Measurements from ENCODE around the gene PJA1. TPM values are rescaled to one million over a fixed set of nuclear protein-coding genes. Genes with fewer than 3 reads are reported as not detected.

PJA1 gene
- polyA plus RNA-seq, 2 of the 4 experiments (the other 2 are of a cell fraction): 19.6 to 20.2 TPM

DNA sequence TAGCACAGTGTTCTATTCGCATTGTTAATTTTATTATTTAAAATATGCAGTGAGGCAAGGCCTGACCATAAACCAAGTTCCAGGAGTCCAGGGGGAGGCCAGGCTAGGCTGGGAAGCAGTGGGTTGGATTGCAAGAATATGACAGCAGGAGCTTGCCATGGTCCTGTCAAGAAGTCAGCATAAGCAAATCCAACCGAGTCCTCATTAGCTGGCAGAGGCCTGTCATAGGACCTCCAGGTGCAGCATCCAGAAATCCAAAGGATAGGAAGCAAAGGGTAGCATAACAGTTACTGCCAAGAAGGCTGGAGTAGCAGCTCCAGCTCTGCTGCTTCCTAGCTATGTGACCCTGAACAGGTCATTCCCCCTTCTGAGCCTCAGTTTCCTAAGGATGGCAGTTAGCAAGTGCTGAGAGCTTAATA is 13.4 kb downstream of the PJA1 start:
- Histone ChIP-seq H3K27ac (no peak overlapping the region), H3K4me1 (peaks cover 15% of the 10 kb centered on the region; the same call in 2 of the 3 replicates), H3K9me3 (no peaks in the 10 kb centered on the region), H3K4me3 (no peak overlapping the region), H3K4me2 (no peak overlapping the region)
- 96% methylated on average over 2 of the region's 2 CpGs for WGBS (ENCODE audit: missing lambda C conversion rate)
- FAIRE-seq: no peak
- ATAC-seq: no peak
- ChIA-PET POLR2A (no interaction called here), CTCF (interaction anchor here (1.0 kb wide), 1 partner anchor 69 kb away, joined by 3 read pairs; no protein-coding TSS in a partner anchor)
- TF ChIP-seq MAZ (IDR thresholded peaks at IDR 0.05; ENCODE audit: borderline replicate concordance, low read depth, low read length): no peak
- TF ChIP-seq, protein P1, sequence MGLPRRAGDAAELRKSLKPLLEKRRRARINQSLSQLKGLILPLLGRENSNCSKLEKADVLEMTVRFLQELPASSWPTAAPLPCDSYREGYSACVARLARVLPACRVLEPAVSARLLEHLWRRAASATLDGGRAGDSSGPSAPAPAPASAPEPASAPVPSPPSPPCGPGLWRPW (IDR thresholded peaks at IDR 0.05): no peak
- TF ChIP-seq KDM1A (IDR thresholded peaks at IDR 0.05; ENCODE audit: low read depth): no peak
- no peak for TF ChIP-seq RNF2 (IDR thresholded peaks at IDR 0.05; ENCODE audit: borderline replicate concordance, low read depth)
- TF ChIP-seq HDAC2 (IDR thresholded peaks at IDR 0.05): no peak
- TF ChIP-seq, protein P2, sequence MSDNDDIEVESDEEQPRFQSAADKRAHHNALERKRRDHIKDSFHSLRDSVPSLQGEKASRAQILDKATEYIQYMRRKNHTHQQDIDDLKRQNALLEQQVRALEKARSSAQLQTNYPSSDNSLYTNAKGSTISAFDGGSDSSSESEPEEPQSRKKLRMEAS (IDR thresholded peaks at IDR 0.05): no peak
- TF ChIP-seq, protein P3, sequence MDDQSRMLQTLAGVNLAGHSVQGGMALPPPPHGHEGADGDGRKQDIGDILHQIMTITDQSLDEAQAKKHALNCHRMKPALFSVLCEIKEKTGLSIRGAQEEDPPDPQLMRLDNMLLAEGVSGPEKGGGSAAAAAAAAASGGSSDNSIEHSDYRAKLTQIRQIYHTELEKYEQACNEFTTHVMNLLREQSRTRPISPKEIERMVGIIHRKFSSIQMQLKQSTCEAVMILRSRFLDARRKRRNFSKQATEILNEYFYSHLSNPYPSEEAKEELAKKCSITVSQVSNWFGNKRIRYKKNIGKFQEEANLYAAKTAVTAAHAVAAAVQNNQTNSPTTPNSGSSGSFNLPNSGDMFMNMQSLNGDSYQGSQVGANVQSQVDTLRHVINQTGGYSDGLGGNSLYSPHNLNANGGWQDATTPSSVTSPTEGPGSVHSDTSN (IDR thresholded peaks at IDR 0.05): no peak
- TF ChIP-seq KDM5A (IDR thresholded peaks at IDR 0.05): no peak
- no peak for TF ChIP-seq CHD2 (IDR thresholded peaks at IDR 0.05; ENCODE audit: low read length, partially characterized antibody)
- TF ChIP-seq JUN (IDR thresholded peaks at IDR 0.05): no peak
- no peak for TF ChIP-seq CBX2 (IDR thresholded peaks at IDR 0.05; ENCODE audit: borderline replicate concordance, low read depth)
- TF ChIP-seq, protein P4, sequence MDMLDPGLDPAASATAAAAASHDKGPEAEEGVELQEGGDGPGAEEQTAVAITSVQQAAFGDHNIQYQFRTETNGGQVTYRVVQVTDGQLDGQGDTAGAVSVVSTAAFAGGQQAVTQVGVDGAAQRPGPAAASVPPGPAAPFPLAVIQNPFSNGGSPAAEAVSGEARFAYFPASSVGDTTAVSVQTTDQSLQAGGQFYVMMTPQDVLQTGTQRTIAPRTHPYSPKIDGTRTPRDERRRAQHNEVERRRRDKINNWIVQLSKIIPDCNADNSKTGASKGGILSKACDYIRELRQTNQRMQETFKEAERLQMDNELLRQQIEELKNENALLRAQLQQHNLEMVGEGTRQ (IDR thresholded peaks at IDR 0.05): no peak
- TF ChIP-seq JUNB (IDR thresholded peaks at IDR 0.05): no peak
- TF ChIP-seq, protein P5, sequence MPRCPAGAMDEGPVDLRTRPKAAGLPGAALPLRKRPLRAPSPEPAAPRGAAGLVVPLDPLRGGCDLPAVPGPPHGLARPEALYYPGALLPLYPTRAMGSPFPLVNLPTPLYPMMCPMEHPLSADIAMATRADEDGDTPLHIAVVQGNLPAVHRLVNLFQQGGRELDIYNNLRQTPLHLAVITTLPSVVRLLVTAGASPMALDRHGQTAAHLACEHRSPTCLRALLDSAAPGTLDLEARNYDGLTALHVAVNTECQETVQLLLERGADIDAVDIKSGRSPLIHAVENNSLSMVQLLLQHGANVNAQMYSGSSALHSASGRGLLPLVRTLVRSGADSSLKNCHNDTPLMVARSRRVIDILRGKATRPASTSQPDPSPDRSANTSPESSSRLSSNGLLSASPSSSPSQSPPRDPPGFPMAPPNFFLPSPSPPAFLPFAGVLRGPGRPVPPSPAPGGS (IDR thresholded peaks at IDR 0.05): no peak
- no peak for TF ChIP-seq BHLHE40 (IDR thresholded peaks at IDR 0.05; ENCODE audit: low read depth, low read length)
- no peak for TF ChIP-seq CHD4 (IDR thresholded peaks at IDR 0.05; ENCODE audit: borderline replicate concordance)
- DNase-seq (ENCODE audit: low read depth in 1 of 2, low spot score in 1 of 2): no peak

DNA sequence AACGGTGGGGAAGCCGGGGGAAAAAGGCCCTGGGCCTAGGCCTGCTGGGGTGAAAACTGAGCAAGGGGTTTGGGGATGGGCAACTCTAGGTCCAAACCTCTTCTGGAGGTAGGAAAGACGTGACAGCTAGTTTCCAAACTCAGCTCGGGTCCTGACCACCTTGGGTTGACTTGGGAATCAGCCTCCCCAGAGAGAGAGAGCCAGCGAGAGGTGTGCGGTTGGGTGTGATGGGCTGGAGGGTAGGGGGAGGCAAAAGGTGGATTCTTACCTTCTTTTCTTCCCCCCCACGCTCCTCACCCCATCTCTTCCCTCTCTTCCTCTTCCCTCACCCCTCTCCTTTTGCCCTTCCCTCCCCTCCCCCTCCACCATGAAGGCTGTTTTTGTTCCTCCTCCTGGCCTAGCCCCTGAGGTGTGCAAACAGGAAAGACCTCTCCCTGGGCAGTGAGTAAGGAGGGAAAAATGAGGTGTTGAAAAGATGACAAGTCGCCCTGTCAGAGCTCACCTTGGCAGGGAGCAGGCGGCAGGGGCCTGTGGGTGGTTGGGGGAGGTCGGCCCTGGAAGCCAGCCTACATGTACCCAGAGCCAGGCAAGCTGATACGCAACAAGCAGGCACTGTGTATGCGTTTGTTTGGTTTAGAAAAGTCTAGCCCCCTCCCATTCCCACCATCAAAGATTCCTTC is 14.8 kb downstream of the PJA1 start:
- peaks cover 15% of the 10 kb centered on the region; the same call in 2 of the 3 replicates for H3K4me1 ChIP-seq
- CTCF ChIA-PET: interaction anchor here (0.7 kb wide), 1 partner anchor 39 kb away, joined by 3 read pairs; no protein-coding TSS in a partner anchor

More for the DNA sequence above, 14.8 kb downstream of the PJA1 start:
- ATAC-seq (peak in 1 of 2 experiments; percentile 40; a peak in 1 of 6 replicates), FAIRE-seq (no peak), DNase-seq (ENCODE audit: low read depth in 1 of 2, low spot score in 1 of 2) (peak in 1 of 2 experiments; percentile 18)
- POLR2A ChIA-PET: no interaction called here
- Histone ChIP-seq H3K27ac (no peak overlapping the region), H3K4me3 (no peak overlapping the region), H3K4me2 (peak overlapping the region; percentile 26; the same call in 1 of the 3 replicates), H3K9me3 (no peaks in the 10 kb centered on the region)
- TF ChIP-seq, protein P6, sequence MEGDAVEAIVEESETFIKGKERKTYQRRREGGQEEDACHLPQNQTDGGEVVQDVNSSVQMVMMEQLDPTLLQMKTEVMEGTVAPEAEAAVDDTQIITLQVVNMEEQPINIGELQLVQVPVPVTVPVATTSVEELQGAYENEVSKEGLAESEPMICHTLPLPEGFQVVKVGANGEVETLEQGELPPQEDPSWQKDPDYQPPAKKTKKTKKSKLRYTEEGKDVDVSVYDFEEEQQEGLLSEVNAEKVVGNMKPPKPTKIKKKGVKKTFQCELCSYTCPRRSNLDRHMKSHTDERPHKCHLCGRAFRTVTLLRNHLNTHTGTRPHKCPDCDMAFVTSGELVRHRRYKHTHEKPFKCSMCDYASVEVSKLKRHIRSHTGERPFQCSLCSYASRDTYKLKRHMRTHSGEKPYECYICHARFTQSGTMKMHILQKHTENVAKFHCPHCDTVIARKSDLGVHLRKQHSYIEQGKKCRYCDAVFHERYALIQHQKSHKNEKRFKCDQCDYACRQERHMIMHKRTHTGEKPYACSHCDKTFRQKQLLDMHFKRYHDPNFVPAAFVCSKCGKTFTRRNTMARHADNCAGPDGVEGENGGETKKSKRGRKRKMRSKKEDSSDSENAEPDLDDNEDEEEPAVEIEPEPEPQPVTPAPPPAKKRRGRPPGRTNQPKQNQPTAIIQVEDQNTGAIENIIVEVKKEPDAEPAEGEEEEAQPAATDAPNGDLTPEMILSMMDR (IDR thresholded peaks at IDR 0.05): no peak
- TF ChIP-seq POLR2AphosphoS2 (conservative IDR thresholded peaks at IDR 0.05; ENCODE audit: low read length): no peak
- no peak for TF ChIP-seq EHMT2 (IDR thresholded peaks at IDR 0.05; ENCODE audit: low read depth)
- no peak for TF ChIP-seq MAFK (IDR thresholded peaks at IDR 0.05; ENCODE audit: partially characterized antibody)
- TF ChIP-seq FOSB (CRISPR knock-in tag; IDR thresholded peaks at IDR 0.05): no peak
- TF ChIP-seq ZNF302 (CRISPR knock-in tag; IDR thresholded peaks at IDR 0.05): no peak
- TF ChIP-seq, protein P7, sequence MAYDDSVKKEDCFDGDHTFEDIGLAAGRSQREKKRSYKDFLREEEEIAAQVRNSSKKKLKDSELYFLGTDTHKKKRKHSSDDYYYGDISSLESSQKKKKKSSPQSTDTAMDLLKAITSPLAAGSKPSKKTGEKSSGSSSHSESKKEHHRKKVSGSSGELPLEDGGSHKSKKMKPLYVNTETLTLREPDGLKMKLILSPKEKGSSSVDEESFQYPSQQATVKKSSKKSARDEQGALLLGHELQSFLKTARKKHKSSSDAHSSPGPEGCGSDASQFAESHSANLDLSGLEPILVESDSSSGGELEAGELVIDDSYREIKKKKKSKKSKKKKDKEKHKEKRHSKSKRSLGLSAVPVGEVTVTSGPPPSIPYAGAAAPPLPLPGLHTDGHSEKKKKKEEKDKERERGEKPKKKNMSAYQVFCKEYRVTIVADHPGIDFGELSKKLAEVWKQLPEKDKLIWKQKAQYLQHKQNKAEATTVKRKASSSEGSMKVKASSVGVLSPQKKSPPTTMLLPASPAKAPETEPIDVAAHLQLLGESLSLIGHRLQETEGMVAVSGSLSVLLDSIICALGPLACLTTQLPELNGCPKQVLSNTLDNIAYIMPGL (CRISPR knock-in tag; IDR thresholded peaks at IDR 0.05; ENCODE audit: borderline replicate concordance): no peak
- WGBS (ENCODE audit: missing lambda C conversion rate): 60% methylated on average over 12 of the region's 12 CpGs
